H1 (cell line): ENCODE results near the gene ADK. TPM values are rescaled to one million over a fixed set of nuclear protein-coding genes. Genes with fewer than 3 reads are reported as not detected.

Source experiments
- CTCF ChIA-PET: fragments of 300-600 bp; sonication (Branson Sonifier 250); formaldehyde crosslinking; loops from one replicate; lab custom pipeline; 2021; ENCODE audit not compliant: partially characterized antibody; lab: Charles Lee
- POLR2A ChIA-PET: fragments of 300-600 bp; sonication (Branson Sonifier 250); formaldehyde crosslinking; loops from one replicate; lab custom pipeline; 2021; ENCODE audit warnings: inconsistent platforms; ENCODE audit not compliant: partially characterized antibody; lab: Charles Lee
- DNase-seq, 2 experiments: peaks; one replicate each; pipeline versions ENCODE4 v3.0.0 to v3.0.0-alpha.2; 2010 to 2022; ENCODE audit warnings: low spot score in 2 of 2, low read depth in 1 of 2, mixed read lengths in 1 of 2
- FAIRE-seq: peaks from 2 replicates; lab custom pipeline; 2011; peaks lifted over from hg19 to GRCh38; lab: Jason Lieb, UNC
- H2AFZ ChIP-seq: 2 replicates; pipeline ENCODE4 v1.8.1; 2012; ENCODE audit warnings: low read length, inconsistent platforms
- H2AK5ac ChIP-seq: 2 replicates; pipeline ENCODE4 v1.6.1; 2013; ENCODE audit warnings: low read depth, low read length
- H2BK120ac ChIP-seq: replicated peaks from 2 replicates; pipeline ENCODE3; 2013; ENCODE audit warnings: low read depth, low read length, inconsistent platforms
- H2BK12ac ChIP-seq: 2 replicates; pipeline ENCODE4 v1.6.1; 2013; ENCODE audit warnings: low read depth, low read length
- H2BK15ac ChIP-seq: 2 replicates; pipeline ENCODE4 v1.6.1; 2013; ENCODE audit warnings: low read length
- H2BK20ac ChIP-seq: 2 replicates; pipeline ENCODE4 v1.6.1; 2013; ENCODE audit warnings: low read length
- H2BK5ac ChIP-seq: 2 replicates; pipeline ENCODE4 v1.6.1; 2013; ENCODE audit warnings: low read depth, low read length
- H3K14ac ChIP-seq: 2 replicates; pipeline ENCODE4 v1.6.1; 2013; ENCODE audit warnings: inconsistent platforms; ENCODE audit not compliant: insufficient read length
- H3K18ac ChIP-seq: 2 replicates; pipeline ENCODE4 v1.6.1; 2013; ENCODE audit warnings: low read length; ENCODE audit errors: extremely low read depth
- H3K23ac ChIP-seq: 2 replicates; pipeline ENCODE4 v1.6.1; 2013; ENCODE audit warnings: inconsistent platforms; ENCODE audit not compliant: insufficient read length
- H3K23me2 ChIP-seq: 2 replicates; pipeline ENCODE4 v1.6.1; 2013; ENCODE audit warnings: low read depth, low read length
- H3K27ac ChIP-seq: 2 replicates; pipeline ENCODE4 v1.6.1; 2011; ENCODE audit warnings: low read depth, low read length, inconsistent platforms
- H3K27me3 ChIP-seq, 4 experiments: replicated peaks in 1 of 4; 1 replicate in 1 of 4; 2 replicates in 3 of 4; pipeline versions ENCODE4 v1.6.1 to v1.8.1; 2011 to 2013; ENCODE audit warnings: low read length in 3 of 4, mild to moderate bottlenecking in 3 of 4, inconsistent platforms in 2 of 4, mixed read lengths in 2 of 4, moderate library complexity in 1 of 4; ENCODE audit not compliant: control insufficient read depth in 3 of 4, insufficient read depth in 3 of 4; ENCODE audit errors: extremely low read depth in 1 of 4
- H3K36me3 ChIP-seq, 4 experiments: 2 replicates each; pipeline versions ENCODE4 v1.6.1 to v1.8.1; 2011 to 2013; ENCODE audit warnings: mild to moderate bottlenecking in 4 of 4, low read length in 3 of 4, moderate library complexity in 2 of 4, control low read depth in 1 of 4, inconsistent platforms in 1 of 4; ENCODE audit not compliant: insufficient read depth in 4 of 4, control insufficient read depth in 2 of 4
- H3K4ac ChIP-seq: replicated peaks from 2 replicates; pipeline ENCODE3; 2013; ENCODE audit warnings: low read length, low read depth, mixed read lengths, inconsistent platforms; ENCODE audit not compliant: insufficient read length
- H3K4me1 ChIP-seq, 4 experiments: replicated peaks in 1 of 4; 1 replicate in 1 of 4; 2 replicates in 3 of 4; pipeline versions ENCODE4 v1.6.1 to v1.8.1; 2011 to 2013; ENCODE audit warnings: low read length in 3 of 4, inconsistent platforms in 2 of 4, mixed read lengths in 1 of 4; ENCODE audit not compliant: insufficient read depth in 4 of 4, control insufficient read depth in 3 of 4
- H3K4me2 ChIP-seq, 2 experiments: 2 replicates each; pipeline versions ENCODE4 v1.6.1 to v1.8.1; 2011 to 2013; ENCODE audit warnings: low read depth in 2 of 2, low read length in 2 of 2, control low read depth in 1 of 2, inconsistent platforms in 1 of 2, mild to moderate bottlenecking in 1 of 2; ENCODE audit not compliant: insufficient read depth in 1 of 2
- H3K4me3 ChIP-seq, 4 experiments: fragments of 200-600, 300-600 bp in 1 of 4; sonication (generic), shearing (Covaris generic), sonication (Bioruptor Twin) in 1 of 4; 2 replicates each; pipeline versions ENCODE4 v1.5.1 to v1.8.1; 2011 to 2016; ENCODE audit warnings: low read length in 4 of 4, low read depth in 3 of 4, control low read depth in 2 of 4, inconsistent platforms in 2 of 4, mild to moderate bottlenecking in 2 of 4, mixed read lengths in 1 of 4, moderate library complexity in 1 of 4; ENCODE audit not compliant: insufficient read depth in 2 of 4; ENCODE audit errors: extremely low read depth in 1 of 4
- H3K56ac ChIP-seq: replicated peaks from 2 replicates; pipeline ENCODE3; 2013; ENCODE audit warnings: low read depth, mild to moderate bottlenecking, mixed read lengths, low read length, inconsistent platforms; ENCODE audit not compliant: insufficient read length
- H3K79me1 ChIP-seq: 2 replicates; pipeline ENCODE4 v1.6.1; 2013; ENCODE audit warnings: low read depth, low read length, control low read depth
- H3K79me2 ChIP-seq, 2 experiments: 2 replicates each; pipeline versions ENCODE4 v1.6.1 to v1.8.1; 2012 to 2013; ENCODE audit warnings: low read length in 2 of 2, mild to moderate bottlenecking in 2 of 2, inconsistent platforms in 1 of 2; ENCODE audit not compliant: insufficient read depth in 2 of 2, control insufficient read depth in 1 of 2
- H3K9ac ChIP-seq, 4 experiments: replicated peaks in 1 of 4; 1 replicate in 1 of 4; 2 replicates in 3 of 4; pipeline versions ENCODE4 v1.6.1 to v1.8.1; 2011 to 2013; ENCODE audit warnings: low read depth in 3 of 4, low read length in 3 of 4, control low read depth in 2 of 4, mild to moderate bottlenecking in 2 of 4, moderate library complexity in 2 of 4, inconsistent platforms in 1 of 4; ENCODE audit errors: extremely low read depth in 1 of 4
- H3K9me3 ChIP-seq, 2 experiments: 2 replicates each; pipeline versions ENCODE4 v1.6.1 to v1.8.1; 2012 to 2013; ENCODE audit warnings: mild to moderate bottlenecking in 2 of 2, moderate library complexity in 2 of 2, control low read depth in 1 of 2, inconsistent platforms in 1 of 2, low read depth in 1 of 2, low read length in 1 of 2, mixed read lengths in 1 of 2; ENCODE audit not compliant: insufficient read depth in 2 of 2
- H4K20me1 ChIP-seq, 2 experiments: replicated peaks in 1 of 2; 2 replicates each; pipeline versions ENCODE3 to v1.8.1; 2011 to 2013; ENCODE audit warnings: inconsistent platforms in 2 of 2, low read length in 2 of 2, mild to moderate bottlenecking in 1 of 2; ENCODE audit not compliant: insufficient read depth in 2 of 2, control insufficient read depth in 1 of 2
- H4K5ac ChIP-seq: 2 replicates; pipeline ENCODE4 v1.6.1; 2013; ENCODE audit warnings: low read length, low read depth, mixed read lengths, inconsistent platforms; ENCODE audit not compliant: insufficient read length
- H4K8ac ChIP-seq: 2 replicates; pipeline ENCODE4 v1.8.0; 2013; ENCODE audit warnings: mild to moderate bottlenecking, moderate library complexity, low read length, inconsistent platforms; ENCODE audit not compliant: insufficient read depth; ENCODE audit errors: extremely low read depth
- H4K91ac ChIP-seq: replicated peaks from 2 replicates; pipeline ENCODE3; 2013; ENCODE audit warnings: low read length, mixed read lengths, inconsistent platforms; ENCODE audit not compliant: insufficient read length
- CBX8 ChIP-seq: fragments of 300-800, 300-1000 bp; sonication (generic); IDR thresholded peaks from 2 replicates; pipeline ENCODE4 v1.7.1; 2016; ENCODE audit warnings: low read depth, low read length, borderline replicate concordance
- CHD1 ChIP-seq: IDR thresholded peaks from 2 replicates; pipeline ENCODE4 v1.6.1; 2012; ENCODE audit warnings: low read depth, low read length, improper control_type of control experiment
- CTBP2 ChIP-seq: IDR thresholded peaks from 2 replicates; pipeline ENCODE4 v1.7.0; 2011; ENCODE audit warnings: borderline replicate concordance, mild to moderate bottlenecking, moderate library complexity, mixed read lengths, low read length; ENCODE audit not compliant: insufficient read depth, insufficient read length
- EZH2 ChIP-seq: fragments of 200-600 bp; sonication (generic); IDR thresholded peaks from 2 replicates; pipeline ENCODE4 v1.7.1; 2012; ENCODE audit warnings: low read depth, mild to moderate bottlenecking, moderate library complexity, low read length, inconsistent platforms; ENCODE audit not compliant: severe bottlenecking
- GTF2F1 ChIP-seq: IDR thresholded peaks from 2 replicates; pipeline ENCODE4 v1.6.1; 2012; ENCODE audit warnings: low read depth, low read length, improper control_type of control experiment, borderline replicate concordance
- SIN3A ChIP-seq, 2 experiments: IDR thresholded peaks in 1 of 2; conservative IDR thresholded peaks in 1 of 2; 2 replicates each; pipeline ENCODE4 v1.6.1; 2011 to 2012; ENCODE audit warnings: low read length in 2 of 2, improper control_type of control experiment in 1 of 2, low read depth in 1 of 2, mild to moderate bottlenecking in 1 of 2
- SRF ChIP-seq: IDR thresholded peaks from 2 replicates; pipeline ENCODE4 v1.6.1; 2011; ENCODE audit warnings: mild to moderate bottlenecking, low read depth, low read length, moderate library complexity
- ZNF274 ChIP-seq: IDR thresholded peaks from 2 replicates; pipeline ENCODE4 v1.7.0; 2012; ENCODE audit warnings: low read length, borderline replicate concordance; ENCODE audit errors: extremely low read depth
- WGBS, 2 experiments: shearing (Covaris generic) in 1 of 2; methylation state at CpG; one replicate each; pipeline versions ENCODE4 v1.1.6 to v1.1.7; 2013 to 2015; ENCODE audit warnings: low lambda C conversion rate in 2 of 2, mixed read lengths in 2 of 2, inconsistent platforms in 1 of 2, low coverage in 1 of 2, missing lambda C conversion rate in 1 of 2; ENCODE audit not compliant: insufficient replicate concordance in 2 of 2, insufficient coverage in 1 of 2, insufficient read length in 1 of 2; ENCODE audit errors: extremely low coverage in 1 of 2, missing lambda C conversion rate in 1 of 2; 5-methylcytosine and 5-hydroxymethylcytosine counted together
- polyA plus RNA-seq, 7 experiments: library from polyadenylated mRNA; depleted of rRNA in 3 of 7; stranded (reverse) in 5 of 7; unstranded in 2 of 7; fragments of >200 nt in 5 of 7; fragments of 200-250 nt in 2 of 7; gene quantifications; 1 replicate in 5 of 7; 2 replicates in 1 of 7; 4 replicates in 1 of 7; pipeline versions ENCODE4 v1.2.1 to v1.2.3, GENCODE V29; 2011 to 2013; ENCODE audit warnings: missing spikeins in 2 of 7, mixed read lengths in 2 of 7
- total RNA-seq: library from RNA; stranded (reverse); fragmentation: NEBNext Ultra II Directional; extraction: Animal tissue kit (Norgen Biotek cat#: 25700); gene quantifications from 2 replicates; pipeline ENCODE4 v1.2.1, GENCODE V29; 2021

ADK gene
- total and polyA plus RNA-seq, 2 of the 8 experiments (the other 6 are each of a cell fraction or from before 2014, with no cell fraction given): 12.3 to 42.4 TPM

DNA sequence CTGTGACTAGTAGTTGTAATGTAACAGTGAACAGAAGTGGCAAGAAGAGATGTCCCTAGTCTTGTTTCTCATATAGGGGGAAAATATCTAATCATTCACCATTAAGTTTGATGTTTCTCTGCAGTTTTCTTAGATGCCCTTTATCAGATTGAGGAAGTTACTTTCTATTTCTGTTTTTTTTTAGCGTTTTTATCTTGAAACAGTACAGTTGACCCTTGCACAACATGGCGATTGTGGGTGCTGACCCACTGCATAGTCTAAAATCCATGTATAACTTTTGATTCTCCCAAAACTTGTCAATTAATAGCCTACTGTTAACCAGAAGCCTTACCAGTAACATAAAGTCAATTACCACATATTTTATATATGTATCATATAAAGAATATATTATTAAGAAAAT lies 192.0 kb downstream of the ADK start:
- Histone ChIP-seq H3K14ac (no peak overlapping the region), H3K23me2 (no peaks in the 10 kb centered on the region), H3K9ac (no peak overlapping the region), H2AFZ (no peak overlapping the region), H4K20me1 (no peaks in the 10 kb centered on the region), H3K9me3 (no peaks in the 10 kb centered on the region; a peak in 1 of 4 replicates), H2AK5ac (no peak overlapping the region), H3K23ac (no peak overlapping the region), H3K4me1 (no peaks in the 10 kb centered on the region), H2BK15ac (no peak overlapping the region), H3K4ac (no peak overlapping the region), H2BK20ac (no peak overlapping the region), H3K36me3 (no peaks in the 10 kb centered on the region), H3K56ac (no peak overlapping the region), H3K79me1 (no peaks in the 10 kb centered on the region), H3K79me2 (no peaks in the 10 kb centered on the region), H4K8ac (no peak overlapping the region), H3K27me3 (no peaks in the 10 kb centered on the region), H2BK5ac (no peak overlapping the region), H4K5ac (no peak overlapping the region), H3K18ac (no peak overlapping the region), H4K91ac (no peak overlapping the region), H2BK120ac (no peak overlapping the region), H3K27ac (no peak overlapping the region), H3K4me3 (no peak overlapping the region), H2BK12ac (no peak overlapping the region), H3K4me2 (no peak overlapping the region)
- ChIA-PET POLR2A (no interaction called here), CTCF (interaction anchor here (1.0 kb wide), 1 partner anchor 758 kb away, joined by 3 read pairs; no protein-coding TSS in a partner anchor)
- FAIRE-seq: no peak
- no peak for DNase-seq
- TF ChIP-seq CTBP2 (no peak), SRF (no peak), CHD1 (no peak), GTF2F1 (no peak), ZNF274 (no peak), EZH2 (no peak), SIN3A (conservative IDR thresholded peaks at IDR 0.05 in 1 of 2, IDR thresholded peaks at IDR 0.05 in 1 of 2; ENCODE audit: low read depth in 1 of 2, low read length in 2 of 2) (no peak), CBX8 (no peak)
- 85% methylated on average over 2 of the region's 2 CpGs; no CpG with 5 or more reads in 1 of the 2 experiments for WGBS, 2 experiments
